ENCODE measurements around the gene ACAA1. TPM values are rescaled to one million over a fixed set of nuclear protein-coding genes. Genes with fewer than 3 reads are reported as not detected.

The ACAA1 gene
- total RNA-seq, 1 donor from 2014 or later = 62.0 TPM

DNA sequence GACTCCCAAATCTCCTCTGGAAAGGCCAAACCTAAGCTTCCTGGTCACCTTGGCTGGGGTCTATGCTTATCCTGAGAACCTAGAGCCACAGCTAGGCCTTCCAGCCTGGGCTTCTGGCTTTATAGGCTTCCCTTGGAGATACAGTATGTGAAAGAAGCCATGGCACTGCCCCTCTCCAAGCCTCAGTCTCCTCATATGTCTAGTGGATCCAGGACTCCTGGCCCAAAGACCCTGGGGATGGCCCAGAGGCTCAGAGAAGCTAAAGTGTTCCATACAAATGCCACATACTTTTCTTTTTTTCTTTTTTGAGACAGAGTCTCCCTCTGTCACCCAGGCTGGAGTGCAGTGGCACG lies 8.6 kb downstream of the ACAA1 start:
- Mint-ChIP-seq H3K9me3 (ENCODE audit: unreplicated experiment) (no peaks in the 10 kb centered on the region), H3K4me1 (ENCODE audit: unreplicated experiment) (no peaks in the 10 kb centered on the region), H3K27me3 (ENCODE audit: unreplicated experiment) (no peaks in the 10 kb centered on the region), H3K36me3 (ENCODE audit: unreplicated experiment) (peaks cover 35% of the 10 kb centered on the region), H3K27ac (ENCODE audit: unreplicated experiment) (no peak overlapping the region), H3K4me3 (ENCODE audit: unreplicated experiment) (no peak overlapping the region)
- DNase-seq (ENCODE audit: extremely low spot score, unreplicated experiment) = peak; percentile 38
- TF ChIP-seq, protein P1, sequence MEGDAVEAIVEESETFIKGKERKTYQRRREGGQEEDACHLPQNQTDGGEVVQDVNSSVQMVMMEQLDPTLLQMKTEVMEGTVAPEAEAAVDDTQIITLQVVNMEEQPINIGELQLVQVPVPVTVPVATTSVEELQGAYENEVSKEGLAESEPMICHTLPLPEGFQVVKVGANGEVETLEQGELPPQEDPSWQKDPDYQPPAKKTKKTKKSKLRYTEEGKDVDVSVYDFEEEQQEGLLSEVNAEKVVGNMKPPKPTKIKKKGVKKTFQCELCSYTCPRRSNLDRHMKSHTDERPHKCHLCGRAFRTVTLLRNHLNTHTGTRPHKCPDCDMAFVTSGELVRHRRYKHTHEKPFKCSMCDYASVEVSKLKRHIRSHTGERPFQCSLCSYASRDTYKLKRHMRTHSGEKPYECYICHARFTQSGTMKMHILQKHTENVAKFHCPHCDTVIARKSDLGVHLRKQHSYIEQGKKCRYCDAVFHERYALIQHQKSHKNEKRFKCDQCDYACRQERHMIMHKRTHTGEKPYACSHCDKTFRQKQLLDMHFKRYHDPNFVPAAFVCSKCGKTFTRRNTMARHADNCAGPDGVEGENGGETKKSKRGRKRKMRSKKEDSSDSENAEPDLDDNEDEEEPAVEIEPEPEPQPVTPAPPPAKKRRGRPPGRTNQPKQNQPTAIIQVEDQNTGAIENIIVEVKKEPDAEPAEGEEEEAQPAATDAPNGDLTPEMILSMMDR (IDR thresholded peaks at IDR 0.05) = no peak

DNA sequence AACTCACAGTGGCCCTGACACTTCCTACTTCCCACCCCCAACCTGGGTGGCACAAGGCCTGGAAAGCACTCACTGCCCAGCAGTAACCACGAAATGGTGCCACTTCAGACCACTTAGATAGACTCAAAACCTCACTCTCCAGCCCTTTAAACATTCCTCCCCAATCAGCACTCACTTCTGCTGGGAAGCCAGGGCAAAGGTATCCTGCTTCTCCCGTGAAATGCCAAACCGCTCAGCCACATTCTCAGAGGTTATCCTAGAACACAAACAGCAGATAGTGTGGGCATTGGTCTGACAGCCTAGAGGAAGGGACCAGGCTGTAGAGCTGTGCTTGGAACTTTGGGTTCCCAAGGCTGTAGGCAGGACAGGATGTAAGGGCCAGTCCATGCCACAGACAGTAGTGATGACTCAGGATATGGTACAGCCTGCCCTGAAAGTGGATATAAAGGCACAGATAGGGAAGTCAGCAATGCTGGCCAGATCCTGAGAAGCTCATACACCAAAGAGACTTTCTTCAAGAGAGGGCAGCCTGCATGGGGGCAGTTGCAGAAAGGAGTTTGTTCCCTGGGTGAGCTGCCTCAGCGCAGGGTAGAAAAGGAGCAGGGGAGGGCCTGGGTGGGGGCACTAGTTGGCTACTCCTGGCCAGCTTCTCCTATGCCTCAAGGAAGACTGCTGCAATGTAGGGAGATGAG lies 9.2 kb downstream of the ACAA1 start:
- Mint-ChIP-seq H3K27me3 (ENCODE audit: unreplicated experiment) (no peaks in the 10 kb centered on the region), H3K9me3 (ENCODE audit: unreplicated experiment) (no peaks in the 10 kb centered on the region), H3K4me1 (ENCODE audit: unreplicated experiment) (no peaks in the 10 kb centered on the region), H3K36me3 (ENCODE audit: unreplicated experiment) (peaks cover 40% of the 10 kb centered on the region), H3K27ac (ENCODE audit: unreplicated experiment) (no peak overlapping the region), H3K4me3 (ENCODE audit: unreplicated experiment) (no peak overlapping the region)
- peak; percentile 54 for DNase-seq (ENCODE audit: extremely low spot score, unreplicated experiment)
- TF ChIP-seq, protein P1 (IDR thresholded peaks at IDR 0.05) = no peak

DNA sequence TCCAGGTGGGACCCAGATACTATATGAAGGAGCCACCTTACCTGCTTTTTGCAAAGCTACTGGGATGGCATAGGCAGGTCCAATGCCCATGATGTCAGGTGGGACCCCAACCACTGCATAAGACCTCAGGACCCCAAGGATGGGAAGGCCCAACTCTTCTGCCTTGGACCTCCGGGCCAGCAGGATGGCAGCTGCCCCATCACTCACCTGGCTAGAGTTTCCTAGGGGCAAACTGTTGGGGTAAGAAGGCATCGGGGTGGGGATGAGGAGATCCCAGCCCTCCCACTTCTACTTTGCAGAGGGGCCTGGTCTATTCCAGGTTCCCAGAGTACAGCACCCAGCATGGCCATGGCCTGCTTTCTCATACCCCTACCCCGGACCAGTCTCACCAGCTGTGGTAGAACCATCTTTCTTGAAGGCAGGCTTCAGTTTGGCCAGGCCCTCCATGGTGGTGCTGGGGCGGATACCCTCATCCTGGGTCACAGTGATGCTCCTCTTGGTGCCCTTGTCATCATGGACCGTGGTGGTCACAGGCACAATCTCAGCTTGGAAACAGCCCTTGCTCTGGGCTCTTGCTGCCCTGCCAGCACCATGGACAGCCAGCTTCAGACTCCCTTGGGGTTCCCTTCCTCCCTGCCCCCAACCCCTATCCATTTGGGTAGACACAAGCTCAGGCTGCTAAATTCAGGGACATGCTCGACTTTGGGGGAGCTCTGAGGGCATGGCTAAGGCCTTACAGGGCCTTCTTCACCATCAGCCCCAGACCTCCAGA lies 10.6 kb downstream of the ACAA1 start:
- H3K27me3 Mint-ChIP-seq (ENCODE audit: unreplicated experiment) = no peaks in the 10 kb centered on the region
- no peak overlapping the region for H3K27ac Mint-ChIP-seq (ENCODE audit: unreplicated experiment)
- no peaks in the 10 kb centered on the region for H3K9me3 Mint-ChIP-seq (ENCODE audit: unreplicated experiment)
- H3K4me1 Mint-ChIP-seq (ENCODE audit: unreplicated experiment) = no peaks in the 10 kb centered on the region
- H3K4me3 Mint-ChIP-seq (ENCODE audit: unreplicated experiment) = no peak overlapping the region
- peak; percentile 69 for DNase-seq (ENCODE audit: extremely low spot score, unreplicated experiment)
- TF ChIP-seq, protein P1 (IDR thresholded peaks at IDR 0.05) = no peak
- peaks cover 44% of the 10 kb centered on the region for H3K36me3 Mint-ChIP-seq (ENCODE audit: unreplicated experiment)

DNA sequence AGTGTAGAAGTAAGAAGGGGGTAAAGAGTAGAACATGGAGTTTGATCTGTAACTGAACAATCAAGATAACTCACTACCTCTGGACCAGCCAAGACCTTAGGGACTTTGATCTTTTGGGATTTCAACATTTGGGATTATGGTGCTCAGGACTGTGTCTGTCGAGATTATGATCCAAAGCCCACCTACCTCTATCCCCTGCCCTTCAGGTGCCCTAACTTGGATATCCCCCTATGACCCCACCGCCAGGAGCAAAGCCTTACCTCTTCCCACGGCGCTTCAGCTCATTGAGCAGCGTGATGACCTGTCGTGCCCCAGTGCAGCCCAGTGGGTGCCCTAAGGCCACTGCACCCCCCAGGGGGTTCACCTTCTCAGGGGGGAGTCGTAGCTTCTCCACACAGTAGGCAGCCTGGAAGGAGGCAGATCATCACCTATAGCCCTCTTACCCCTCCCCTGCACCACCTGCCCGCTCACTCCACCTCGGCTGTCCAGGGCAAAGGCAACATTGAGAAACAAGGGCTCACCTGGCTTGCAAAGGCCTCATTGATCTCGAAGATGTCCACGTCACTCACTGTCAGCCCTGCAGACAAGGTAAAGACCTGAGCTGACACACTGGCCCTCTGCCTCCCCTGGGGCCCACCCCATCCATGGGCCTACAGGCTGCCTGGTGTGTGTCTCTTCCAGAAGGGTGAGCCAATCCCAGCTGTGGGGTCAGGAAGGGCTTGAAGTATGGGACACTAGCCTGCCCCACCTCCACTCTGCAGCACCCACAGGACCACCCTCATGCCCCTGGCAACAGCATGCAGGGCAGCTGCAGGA lies 11.4 kb downstream of the ACAA1 start:
- TF ChIP-seq, protein P1 (IDR thresholded peaks at IDR 0.05) = no peak
- no peaks in the 10 kb centered on the region for H3K4me1 Mint-ChIP-seq (ENCODE audit: unreplicated experiment)

More for the DNA sequence above, 11.4 kb downstream of the ACAA1 start:
- Mint-ChIP-seq H3K27ac (ENCODE audit: unreplicated experiment) (no peak overlapping the region), H3K4me3 (ENCODE audit: unreplicated experiment) (no peak overlapping the region), H3K9me3 (ENCODE audit: unreplicated experiment) (no peaks in the 10 kb centered on the region), H3K27me3 (ENCODE audit: unreplicated experiment) (no peaks in the 10 kb centered on the region), H3K36me3 (ENCODE audit: unreplicated experiment) (peaks cover 43% of the 10 kb centered on the region)
- peak; percentile 76 for DNase-seq (ENCODE audit: extremely low spot score, unreplicated experiment)

Measured in osteocyte (in vitro differentiated cells).